Measurements from ENCODE around the gene NTM.

The NTM gene

GRCh38 chr11:131503017-131503416 is 132.6 kb downstream of the NTM start:
- no peak for DNase-seq (ENCODE audit: low read depth in 2 of 2)
- TF ChIP-seq CTCF (IDR thresholded peaks at IDR 0.05; ENCODE audit: low read depth, low read length) = no peak
- H3K4me3 ChIP-seq (replicated peaks in 1 of 2; ENCODE audit: low read depth in 2 of 2, low read length in 2 of 2) = no peak overlapping the region

DNA sequence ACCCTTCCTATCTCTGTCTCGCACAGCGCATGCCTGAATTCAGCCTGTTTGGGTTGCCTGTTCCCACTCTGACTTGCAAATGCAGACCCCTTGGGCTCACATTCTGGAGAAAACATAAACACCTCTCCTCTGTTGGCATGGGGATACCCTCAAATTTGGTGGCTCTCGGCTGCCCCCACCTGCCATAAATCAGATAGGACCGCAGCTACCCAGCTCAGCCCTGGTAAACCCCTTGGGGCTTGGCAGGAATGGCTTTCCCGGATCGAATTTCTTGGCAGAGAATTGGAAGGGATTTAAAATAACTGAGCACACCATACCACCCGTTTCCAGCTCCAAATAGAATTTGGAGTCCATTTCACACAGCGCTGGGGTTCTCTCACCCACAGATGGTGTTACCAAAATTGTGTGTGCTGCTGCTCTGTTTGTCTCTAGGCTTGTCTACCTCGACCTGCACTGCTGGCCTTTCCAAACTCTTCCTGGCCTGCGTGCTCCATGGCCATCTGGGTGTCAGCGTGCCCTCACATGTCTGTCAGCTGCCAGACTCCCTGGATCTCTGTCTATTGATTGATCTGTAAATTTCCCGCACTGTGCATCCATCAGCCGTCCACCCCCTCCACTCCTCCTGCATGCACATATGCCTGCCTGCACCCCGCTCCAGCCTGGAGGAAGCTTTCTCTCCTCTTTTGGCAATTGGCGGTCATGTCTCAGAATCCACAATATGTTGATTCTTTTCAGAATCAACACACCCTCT is 134.0 kb downstream of the NTM start:
- no peak overlapping the region for H3K4me3 ChIP-seq (replicated peaks in 1 of 2; ENCODE audit: low read depth in 2 of 2, low read length in 2 of 2)
- peak in 1 of 2 donors; percentile 23 for DNase-seq (ENCODE audit: low read depth in 2 of 2)
- TF ChIP-seq CTCF (IDR thresholded peaks at IDR 0.05; ENCODE audit: low read depth, low read length) = no peak

DNA sequence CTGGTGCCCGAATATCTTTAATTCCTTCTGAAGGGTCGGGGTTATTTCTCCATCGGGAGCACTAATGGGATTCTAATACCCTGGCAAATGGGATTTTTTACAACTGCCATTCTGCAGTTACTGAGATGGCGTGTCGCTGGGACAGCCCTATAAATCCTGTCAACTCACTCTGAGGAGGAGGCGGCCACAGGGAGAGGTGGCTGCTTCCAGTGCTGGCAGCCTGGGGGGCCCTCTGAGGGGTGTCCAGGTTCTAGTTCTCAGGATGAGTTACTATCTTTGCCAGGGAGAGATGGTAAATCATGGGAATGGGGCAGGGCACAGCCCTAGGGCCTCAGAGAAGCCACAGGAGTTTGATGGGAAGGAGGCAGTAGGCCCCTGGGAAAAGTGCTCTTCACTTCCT is 135.9 kb downstream of the NTM start:
- DNase-seq (ENCODE audit: low read depth in 2 of 2) = no peak
- TF ChIP-seq CTCF (IDR thresholded peaks at IDR 0.05; ENCODE audit: low read depth, low read length) = no peak
- H3K4me3 ChIP-seq (replicated peaks in 1 of 2; ENCODE audit: low read depth in 2 of 2, low read length in 2 of 2) = no peak overlapping the region

DNA sequence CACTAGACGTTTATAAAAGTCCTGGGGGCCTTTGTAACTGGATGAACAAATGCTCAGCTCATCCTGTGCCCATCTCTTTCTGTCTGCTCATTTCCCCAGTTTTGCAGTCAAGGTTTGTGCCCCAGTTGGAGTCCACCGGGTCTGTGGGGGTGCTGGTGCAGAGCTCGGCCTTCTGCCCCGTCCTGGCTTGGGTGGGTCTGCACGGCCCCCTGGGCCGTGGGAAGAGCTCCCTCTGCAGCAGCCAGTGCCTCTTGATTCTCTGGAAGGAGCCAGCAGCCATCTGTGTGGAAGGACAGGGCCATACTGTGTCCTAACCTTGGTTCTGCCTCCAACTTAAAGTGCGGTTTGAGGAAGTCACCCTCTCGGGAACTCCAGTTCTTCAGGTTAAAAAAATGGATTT is 140.2 kb downstream of the NTM start:
- H3K4me3 ChIP-seq (replicated peaks in 1 of 2; ENCODE audit: low read depth in 2 of 2, low read length in 2 of 2) = no peak overlapping the region
- DNase-seq (ENCODE audit: low read depth in 2 of 2) = no peak
- no peak for TF ChIP-seq CTCF (IDR thresholded peaks at IDR 0.05; ENCODE audit: low read depth, low read length)

GRCh38 chr11:131511794-131512193 is 141.4 kb downstream of the NTM start:
- DNase-seq (ENCODE audit: low read depth in 2 of 2) = peak in 1 of 2 donors; percentile 12
- no peak overlapping the region for H3K4me3 ChIP-seq (replicated peaks in 1 of 2; ENCODE audit: low read depth in 2 of 2, low read length in 2 of 2)
- no peak for TF ChIP-seq CTCF (IDR thresholded peaks at IDR 0.05; ENCODE audit: low read depth, low read length)

DNA sequence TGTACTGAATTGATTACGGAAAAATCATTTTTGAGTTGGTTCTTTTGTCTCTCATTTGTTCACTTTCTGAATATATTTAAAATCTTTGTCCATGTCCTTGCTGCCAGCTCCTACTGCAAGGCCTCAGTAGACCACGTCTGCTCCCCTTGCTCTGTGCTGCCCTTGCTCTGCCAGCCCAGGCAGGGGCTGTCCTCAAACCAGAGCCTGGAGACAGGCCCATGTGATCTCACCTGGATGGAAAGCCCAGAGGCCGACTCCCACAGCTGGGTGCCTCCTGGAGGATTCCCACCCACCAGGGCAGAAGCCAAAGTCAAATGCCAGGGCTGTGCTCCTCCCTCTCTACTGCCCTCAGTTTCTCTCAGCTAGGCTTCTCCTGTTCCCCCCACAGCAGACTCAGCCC is 141.8 kb downstream of the NTM start:
- H3K4me3 ChIP-seq (replicated peaks in 1 of 2; ENCODE audit: low read depth in 2 of 2, low read length in 2 of 2) = no peak overlapping the region
- no peak for DNase-seq (ENCODE audit: low read depth in 2 of 2)
- no peak for TF ChIP-seq CTCF (IDR thresholded peaks at IDR 0.05; ENCODE audit: low read depth, low read length)

DNA sequence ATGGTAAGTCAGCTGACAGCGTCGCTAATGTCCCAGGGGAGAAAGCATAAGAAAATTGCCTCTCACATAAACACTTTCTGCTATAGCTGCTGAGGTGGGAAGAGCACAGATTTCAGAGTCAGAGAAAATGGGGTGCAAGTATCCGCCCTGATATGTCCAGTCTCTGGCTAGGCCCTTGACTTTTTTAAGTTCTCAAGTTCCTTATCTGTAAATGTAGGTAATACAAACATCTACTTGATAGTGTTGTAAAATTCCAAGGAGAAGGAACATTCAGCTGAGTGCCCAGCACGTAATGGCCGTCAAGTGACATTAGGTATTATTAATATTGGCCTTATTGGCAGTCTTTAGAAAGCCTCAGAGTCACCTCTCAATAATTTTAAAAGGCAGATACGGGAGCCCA is 143.6 kb downstream of the NTM start:
- DNase-seq (ENCODE audit: low read depth in 2 of 2) = no peak
- TF ChIP-seq CTCF (IDR thresholded peaks at IDR 0.05; ENCODE audit: low read depth, low read length) = no peak
- H3K4me3 ChIP-seq (replicated peaks in 1 of 2; ENCODE audit: low read depth in 2 of 2, low read length in 2 of 2) = no peak overlapping the region
